ENCODE results near the gene KANSL1. TPM values are rescaled to one million over a fixed set of nuclear protein-coding genes. Genes with fewer than 3 reads are reported as not detected.
A peak's percentile ranks its signal among the peaks of the same experiment; 100 is the strongest.

The KANSL1 gene
- total and polyA plus RNA-seq, 9 of the 15 experiments (the other 6 are each of a cell fraction or from before 2014, with no cell fraction given) = 3.6 to 55.4 (median 31.8) TPM

GRCh38 chr17:45981306-45981705, 211.9 kb downstream of the KANSL1 start:
- FAIRE-seq (peak; percentile 51), ATAC-seq (no peak), DNase-seq (ENCODE audit: extremely low read depth in 1 of 4, low spot score in 3 of 4) (no peak)
- CTCF ChIA-PET (ENCODE audit: low intra/inter-chr PET ratio) = no interaction called here
- intact Hi-C loops (cut with micrococcal nuclease) (no loop called here), in situ Hi-C loops (cut with MboI) (loop anchor here (25.0 kb wide), 1 partner anchor 856 kb away; no protein-coding TSS in a partner anchor)
- Histone ChIP-seq H2AFZ (ENCODE audit: low read depth, low read length) (no peak overlapping the region), H3K36me3 (ENCODE audit: control insufficient read depth, insufficient read depth, low read length) (no peaks in the 10 kb centered on the region), H3K27me3 (ENCODE audit: control insufficient read depth in 2 of 2, insufficient read depth in 2 of 2, low read length in 2 of 2) (no peaks in the 10 kb centered on the region), H3K9me3 (replicated peaks; ENCODE audit: control insufficient read depth, insufficient read depth, low read depth, low read length) (no peaks in the 10 kb centered on the region), H3K4me1 (replicated peaks in 1 of 2; ENCODE audit: control insufficient read depth in 2 of 2, insufficient read depth in 2 of 2, low read length in 2 of 2) (peaks cover 35 to 43% of the 10 kb centered on the region in 2 experiments), H3K79me2 (ENCODE audit: control insufficient read depth, insufficient read depth, low read length) (no peaks in the 10 kb centered on the region), H4K20me1 (replicated peaks; ENCODE audit: control insufficient read depth, insufficient read depth, low read length) (no peaks in the 10 kb centered on the region), H3K4me2 (ENCODE audit: insufficient read depth, low read length) (no peak overlapping the region), H3K4me3 (no peak overlapping the region), H3K9ac (ENCODE audit: insufficient read depth in 1 of 2, low read depth in 2 of 2, low read length in 2 of 2) (no peak overlapping the region), H3K27ac (ENCODE audit: extremely low read depth, low read depth, low read length) (no peak overlapping the region), H3K9me1 (ENCODE audit: control insufficient read depth, insufficient read depth, low read length) (peaks cover 3% of the 10 kb centered on the region)
- WGBS (ENCODE audit: insufficient coverage, low coverage, missing lambda C conversion rate) = 61% methylated on average over 7 of the region's 7 CpGs
- no TSS peak for BruUV-seq (replicated peaks)
- POLR2A ChIA-PET = interaction anchor here (0.5 kb wide), 1 partner anchor 406 kb away, joined by 3 read pairs; no protein-coding TSS in a partner anchor
- TF ChIP-seq POLR2A (conservative IDR thresholded peaks at IDR 0.05) (no peak), ATF7 (IDR thresholded peaks at IDR 0.05) (no peak), EWSR1 (IDR thresholded peaks at IDR 0.05; ENCODE audit: borderline replicate concordance, low read depth, partially characterized antibody) (no peak), ZNF23 (CRISPR knock-in tag; IDR thresholded peaks at IDR 0.05) (no peak), ZBTB7A (IDR thresholded peaks at IDR 0.05; ENCODE audit: borderline replicate concordance, control insufficient read depth, low read depth, low read length) (no peak), RAD21 (CRISPR knock-in tag; conservative IDR thresholded peaks at IDR 0.05 in 1 of 2, IDR thresholded peaks at IDR 0.05 in 1 of 2) (no peak), GTF2A2 (tag; IDR thresholded peaks at IDR 0.05) (no peak), ASH1L (IDR thresholded peaks at IDR 0.05; ENCODE audit: borderline replicate concordance, low read depth, partially characterized antibody) (no peak), POLR3G (IDR thresholded peaks at IDR 0.05; ENCODE audit: extremely low read depth, insufficient read length, insufficient replicate concordance) (no peak), HDAC8 (tag; IDR thresholded peaks at IDR 0.05) (no peak), NCOA4 (IDR thresholded peaks at IDR 0.05; ENCODE audit: partially characterized antibody) (no peak), XRCC5 (IDR thresholded peaks at IDR 0.05; ENCODE audit: low read depth, low read length) (no peak), NR3C1 (CRISPR knock-in tag; IDR thresholded peaks at IDR 0.05) (no peak)
- TF ChIP-seq, protein P1, sequence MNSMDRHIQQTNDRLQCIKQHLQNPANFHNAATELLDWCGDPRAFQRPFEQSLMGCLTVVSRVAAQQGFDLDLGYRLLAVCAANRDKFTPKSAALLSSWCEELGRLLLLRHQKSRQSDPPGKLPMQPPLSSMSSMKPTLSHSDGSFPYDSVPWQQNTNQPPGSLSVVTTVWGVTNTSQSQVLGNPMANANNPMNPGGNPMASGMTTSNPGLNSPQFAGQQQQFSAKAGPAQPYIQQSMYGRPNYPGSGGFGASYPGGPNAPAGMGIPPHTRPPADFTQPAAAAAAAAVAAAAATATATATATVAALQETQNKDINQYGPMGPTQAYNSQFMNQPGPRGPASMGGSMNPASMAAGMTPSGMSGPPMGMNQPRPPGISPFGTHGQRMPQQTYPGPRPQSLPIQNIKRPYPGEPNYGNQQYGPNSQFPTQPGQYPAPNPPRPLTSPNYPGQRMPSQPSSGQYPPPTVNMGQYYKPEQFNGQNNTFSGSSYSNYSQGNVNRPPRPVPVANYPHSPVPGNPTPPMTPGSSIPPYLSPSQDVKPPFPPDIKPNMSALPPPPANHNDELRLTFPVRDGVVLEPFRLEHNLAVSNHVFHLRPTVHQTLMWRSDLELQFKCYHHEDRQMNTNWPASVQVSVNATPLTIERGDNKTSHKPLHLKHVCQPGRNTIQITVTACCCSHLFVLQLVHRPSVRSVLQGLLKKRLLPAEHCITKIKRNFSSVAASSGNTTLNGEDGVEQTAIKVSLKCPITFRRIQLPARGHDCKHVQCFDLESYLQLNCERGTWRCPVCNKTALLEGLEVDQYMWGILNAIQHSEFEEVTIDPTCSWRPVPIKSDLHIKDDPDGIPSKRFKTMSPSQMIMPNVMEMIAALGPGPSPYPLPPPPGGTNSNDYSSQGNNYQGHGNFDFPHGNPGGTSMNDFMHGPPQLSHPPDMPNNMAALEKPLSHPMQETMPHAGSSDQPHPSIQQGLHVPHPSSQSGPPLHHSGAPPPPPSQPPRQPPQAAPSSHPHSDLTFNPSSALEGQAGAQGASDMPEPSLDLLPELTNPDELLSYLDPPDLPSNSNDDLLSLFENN (IDR thresholded peaks at IDR 0.05; ENCODE audit: low read depth in 2 of 2, low read length in 2 of 2) = no peak
- TF ChIP-seq, protein P2, sequence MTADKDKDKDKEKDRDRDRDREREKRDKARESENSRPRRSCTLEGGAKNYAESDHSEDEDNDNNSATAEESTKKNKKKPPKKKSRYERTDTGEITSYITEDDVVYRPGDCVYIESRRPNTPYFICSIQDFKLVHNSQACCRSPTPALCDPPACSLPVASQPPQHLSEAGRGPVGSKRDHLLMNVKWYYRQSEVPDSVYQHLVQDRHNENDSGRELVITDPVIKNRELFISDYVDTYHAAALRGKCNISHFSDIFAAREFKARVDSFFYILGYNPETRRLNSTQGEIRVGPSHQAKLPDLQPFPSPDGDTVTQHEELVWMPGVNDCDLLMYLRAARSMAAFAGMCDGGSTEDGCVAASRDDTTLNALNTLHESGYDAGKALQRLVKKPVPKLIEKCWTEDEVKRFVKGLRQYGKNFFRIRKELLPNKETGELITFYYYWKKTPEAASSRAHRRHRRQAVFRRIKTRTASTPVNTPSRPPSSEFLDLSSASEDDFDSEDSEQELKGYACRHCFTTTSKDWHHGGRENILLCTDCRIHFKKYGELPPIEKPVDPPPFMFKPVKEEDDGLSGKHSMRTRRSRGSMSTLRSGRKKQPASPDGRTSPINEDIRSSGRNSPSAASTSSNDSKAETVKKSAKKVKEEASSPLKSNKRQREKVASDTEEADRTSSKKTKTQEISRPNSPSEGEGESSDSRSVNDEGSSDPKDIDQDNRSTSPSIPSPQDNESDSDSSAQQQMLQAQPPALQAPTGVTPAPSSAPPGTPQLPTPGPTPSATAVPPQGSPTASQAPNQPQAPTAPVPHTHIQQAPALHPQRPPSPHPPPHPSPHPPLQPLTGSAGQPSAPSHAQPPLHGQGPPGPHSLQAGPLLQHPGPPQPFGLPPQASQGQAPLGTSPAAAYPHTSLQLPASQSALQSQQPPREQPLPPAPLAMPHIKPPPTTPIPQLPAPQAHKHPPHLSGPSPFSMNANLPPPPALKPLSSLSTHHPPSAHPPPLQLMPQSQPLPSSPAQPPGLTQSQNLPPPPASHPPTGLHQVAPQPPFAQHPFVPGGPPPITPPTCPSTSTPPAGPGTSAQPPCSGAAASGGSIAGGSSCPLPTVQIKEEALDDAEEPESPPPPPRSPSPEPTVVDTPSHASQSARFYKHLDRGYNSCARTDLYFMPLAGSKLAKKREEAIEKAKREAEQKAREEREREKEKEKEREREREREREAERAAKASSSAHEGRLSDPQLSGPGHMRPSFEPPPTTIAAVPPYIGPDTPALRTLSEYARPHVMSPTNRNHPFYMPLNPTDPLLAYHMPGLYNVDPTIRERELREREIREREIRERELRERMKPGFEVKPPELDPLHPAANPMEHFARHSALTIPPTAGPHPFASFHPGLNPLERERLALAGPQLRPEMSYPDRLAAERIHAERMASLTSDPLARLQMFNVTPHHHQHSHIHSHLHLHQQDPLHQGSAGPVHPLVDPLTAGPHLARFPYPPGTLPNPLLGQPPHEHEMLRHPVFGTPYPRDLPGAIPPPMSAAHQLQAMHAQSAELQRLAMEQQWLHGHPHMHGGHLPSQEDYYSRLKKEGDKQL (CRISPR knock-in tag; IDR thresholded peaks at IDR 0.05; ENCODE audit: borderline replicate concordance) = no peak

Data from K562 (cell line).